ENCODE results near the gene SLC25A26. TPM values are rescaled to one million over a fixed set of nuclear protein-coding genes. Genes with fewer than 3 reads are reported as not detected.

Gene SLC25A26
- total and polyA plus RNA-seq, 2 of the 13 experiments (the other 11 are each of a cell fraction or from before 2014, with no cell fraction given): 23.1 to 32.7 TPM

DNA sequence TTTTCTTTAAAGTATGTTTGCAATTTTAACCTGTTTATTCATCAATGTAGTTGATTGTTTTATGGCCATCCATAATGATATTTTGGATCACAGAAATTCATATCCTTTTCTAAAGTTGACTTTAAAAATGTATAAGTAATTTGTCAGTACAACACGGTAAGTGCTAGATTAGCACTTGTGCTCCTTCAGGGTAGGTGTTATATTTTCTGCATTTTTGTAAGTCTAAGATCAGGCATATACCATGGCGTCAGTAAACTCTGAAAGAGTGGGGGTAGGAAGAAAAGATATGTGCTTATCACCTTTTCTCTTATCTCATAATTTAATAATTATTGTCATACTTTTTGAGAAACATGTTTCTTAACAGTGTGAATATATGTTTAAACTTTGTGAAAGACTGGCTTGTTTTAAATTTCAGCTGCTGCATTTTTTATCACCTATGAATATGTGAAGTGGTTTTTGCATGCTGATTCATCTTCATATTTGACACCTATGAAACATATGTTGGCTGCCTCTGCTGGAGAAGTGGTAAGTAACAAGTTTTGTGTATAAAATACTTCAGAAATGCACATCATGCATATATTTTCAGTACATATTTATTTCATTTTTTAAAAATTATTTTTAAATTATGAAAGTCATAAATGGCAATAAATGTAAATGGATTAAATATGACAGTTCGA is 22.1 kb downstream of the SLC25A26 start:
- Histone ChIP-seq H3K4me1 (ENCODE audit: insufficient read depth, low read length) (no peaks in the 10 kb centered on the region), H3K79me2 (ENCODE audit: insufficient read depth, low read length) (no peaks in the 10 kb centered on the region), H3K36me3 (replicated peaks in 1 of 2; ENCODE audit: control insufficient read depth in 1 of 2, insufficient read depth in 2 of 2, low read length in 2 of 2) (peaks cover 10 to 23% of the 10 kb centered on the region in 2 experiments), H3K27ac (ENCODE audit: extremely low read length, insufficient read depth, low read length) (no peak overlapping the region), H3K27me3 (ENCODE audit: control insufficient read depth in 1 of 2, insufficient read depth in 2 of 2, low read length in 2 of 2) (no peaks in the 10 kb centered on the region), H3K4me3 (replicated peaks in 1 of 3; ENCODE audit: insufficient read depth in 1 of 3, low read depth in 2 of 3, low read length in 3 of 3) (no peak overlapping the region), H4K20me1 (ENCODE audit: insufficient read depth, low read length) (no peaks in the 10 kb centered on the region), H2AFZ (ENCODE audit: low read length) (no peak overlapping the region), H3K9me3 (ENCODE audit: low read length) (no peaks in the 10 kb centered on the region), H3K4me2 (ENCODE audit: low read depth, low read length) (no peak overlapping the region), H3K9ac (ENCODE audit: insufficient read depth, low read depth, low read length) (no peak overlapping the region)
- DNase-seq (ENCODE audit: low spot score) (no peak), ATAC-seq (no peak), FAIRE-seq (no peak)
- BruUV-seq (replicated peaks): no TSS peak
- in situ Hi-C loops (cut with HindIII; ENCODE audit: extremely low pct_ligation_motif_present, low pct_unique_long_range_greater_than_20kb): no loop called here
- ChIA-PET POLR2A (no interaction called here), CTCF (ENCODE audit: low intra/inter-chr PET ratio, low total read pairs) (no interaction called here)
- 98% methylated on average over 3 of the region's 3 CpGs for WGBS (ENCODE audit: low lambda C conversion rate)
- intact Hi-C loops (cut with micrococcal nuclease; ENCODE audit: unreplicated experiment): no loop called here
- TF ChIP-seq, protein P1, sequence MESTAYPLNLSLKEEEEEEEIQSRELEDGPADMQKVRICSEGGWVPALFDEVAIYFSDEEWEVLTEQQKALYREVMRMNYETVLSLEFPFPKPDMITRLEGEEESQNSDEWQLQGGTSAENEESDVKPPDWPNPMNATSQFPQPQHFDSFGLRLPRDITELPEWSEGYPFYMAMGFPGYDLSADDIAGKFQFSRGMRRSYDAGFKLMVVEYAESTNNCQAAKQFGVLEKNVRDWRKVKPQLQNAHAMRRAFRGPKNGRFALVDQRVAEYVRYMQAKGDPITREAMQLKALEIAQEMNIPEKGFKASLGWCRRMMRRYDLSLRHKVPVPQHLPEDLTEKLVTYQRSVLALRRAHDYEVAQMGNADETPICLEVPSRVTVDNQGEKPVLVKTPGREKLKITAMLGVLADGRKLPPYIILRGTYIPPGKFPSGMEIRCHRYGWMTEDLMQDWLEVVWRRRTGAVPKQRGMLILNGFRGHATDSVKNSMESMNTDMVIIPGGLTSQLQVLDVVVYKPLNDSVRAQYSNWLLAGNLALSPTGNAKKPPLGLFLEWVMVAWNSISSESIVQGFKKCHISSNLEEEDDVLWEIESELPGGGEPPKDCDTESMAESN (CRISPR knock-in tag; conservative IDR thresholded peaks at IDR 0.05): no peak
- TF ChIP-seq SIN3B (IDR thresholded peaks at IDR 0.05; ENCODE audit: low read length): no peak
- TF ChIP-seq MTF1 (CRISPR knock-in tag; IDR thresholded peaks at IDR 0.05): no peak
- TF ChIP-seq ZNF552 (CRISPR knock-in tag; IDR thresholded peaks at IDR 0.05; ENCODE audit: borderline replicate concordance): no peak
- no peak for TF ChIP-seq KLF11 (CRISPR knock-in tag; IDR thresholded peaks at IDR 0.05)
- TF ChIP-seq ZNF260 (CRISPR knock-in tag; IDR thresholded peaks at IDR 0.05; ENCODE audit: borderline replicate concordance, low read depth): no peak
- no peak for TF ChIP-seq JUNB (CRISPR knock-in tag; IDR thresholded peaks at IDR 0.05; ENCODE audit: borderline replicate concordance)
- TF ChIP-seq, protein P2, sequence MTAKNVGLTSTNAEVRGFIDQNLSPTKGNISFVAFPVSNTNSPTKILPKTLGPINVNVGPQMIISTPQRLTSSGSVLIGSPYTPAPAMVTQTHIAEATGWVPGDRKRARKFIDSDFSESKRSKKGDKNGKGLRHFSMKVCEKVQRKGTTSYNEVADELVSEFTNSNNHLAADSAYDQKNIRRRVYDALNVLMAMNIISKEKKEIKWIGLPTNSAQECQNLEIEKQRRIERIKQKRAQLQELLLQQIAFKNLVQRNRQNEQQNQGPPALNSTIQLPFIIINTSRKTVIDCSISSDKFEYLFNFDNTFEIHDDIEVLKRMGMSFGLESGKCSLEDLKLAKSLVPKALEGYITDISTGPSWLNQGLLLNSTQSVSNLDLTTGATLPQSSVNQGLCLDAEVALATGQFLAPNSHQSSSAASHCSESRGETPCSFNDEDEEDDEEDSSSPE (CRISPR knock-in tag; IDR thresholded peaks at IDR 0.05): no peak
- no peak for TF ChIP-seq EP300 (IDR thresholded peaks at IDR 0.05; ENCODE audit: low read depth in 2 of 2, low read length in 2 of 2)
- no peak for TF ChIP-seq EP300 (CRISPR knock-in tag; IDR thresholded peaks at IDR 0.05; ENCODE audit: borderline replicate concordance)
- no peak for TF ChIP-seq CBX1 (IDR thresholded peaks at IDR 0.05; ENCODE audit: low read depth)
- TF ChIP-seq ZNF879 (CRISPR knock-in tag; IDR thresholded peaks at IDR 0.05): no peak
- no peak for TF ChIP-seq SRSF9 (IDR thresholded peaks at IDR 0.05; ENCODE audit: borderline replicate concordance, insufficient read depth, low read depth, low read length, poor library complexity, severe bottlenecking)
- no peak for TF ChIP-seq ZNF569 (CRISPR knock-in tag; IDR thresholded peaks at IDR 0.05; ENCODE audit: borderline replicate concordance)
- TF ChIP-seq ZXDC (CRISPR knock-in tag; IDR thresholded peaks at IDR 0.05): no peak
- no peak for TF ChIP-seq TAF15 (IDR thresholded peaks at IDR 0.05; ENCODE audit: low read depth, low read length, poor library complexity, severe bottlenecking)
- no peak for TF ChIP-seq ZNF350 (CRISPR knock-in tag; IDR thresholded peaks at IDR 0.05; ENCODE audit: borderline replicate concordance, low read depth)
- no peak for TF ChIP-seq ZNF577 (CRISPR knock-in tag; IDR thresholded peaks at IDR 0.05; ENCODE audit: borderline replicate concordance, low read depth)
- no peak for TF ChIP-seq ARID2 (CRISPR knock-in tag; IDR thresholded peaks at IDR 0.05; ENCODE audit: borderline replicate concordance)
- no peak for TF ChIP-seq RORA (CRISPR knock-in tag; IDR thresholded peaks at IDR 0.05)
